ENCODE measurements around the gene CHD6.

CHD6 gene

DNA sequence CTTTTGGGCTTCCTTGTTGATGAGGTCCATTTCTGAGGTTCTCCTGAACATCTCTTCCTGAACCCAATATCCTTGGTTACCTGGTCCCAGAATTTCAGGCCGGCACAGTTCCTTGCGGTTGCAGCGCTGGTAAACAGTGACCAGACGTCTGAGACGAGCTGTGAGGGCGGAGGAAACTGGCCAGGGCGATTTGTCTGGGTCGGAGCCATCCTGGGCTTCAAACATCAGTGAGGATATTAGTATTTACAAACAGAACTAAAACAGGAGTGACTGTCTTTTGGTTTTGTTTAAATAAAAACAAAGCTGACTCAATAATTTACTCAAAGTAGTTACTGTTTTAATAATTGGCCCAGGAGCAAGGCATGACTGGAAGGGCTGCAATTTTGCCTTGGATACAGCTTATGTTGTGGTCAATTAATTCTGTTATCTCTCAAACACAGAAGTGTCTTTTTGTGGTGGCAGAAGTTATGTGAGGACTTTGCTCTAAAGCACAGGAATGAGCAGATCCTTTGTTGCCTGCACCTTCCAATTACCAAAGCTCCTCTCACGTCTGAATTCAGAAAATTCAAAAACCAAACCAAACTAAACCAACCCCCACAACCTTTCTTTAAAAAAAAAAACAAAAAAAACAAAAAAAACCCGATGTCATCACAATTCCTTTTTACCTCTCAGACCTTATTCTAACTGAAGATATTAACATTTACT, 192.8 kb downstream of the CHD6 start:
- no peak for DNase-seq
- Histone ChIP-seq H3K36me3 (replicated peaks) (peaks cover 29% of the 10 kb centered on the region), H3K4me3 (ENCODE audit: low read depth, low read length) (no peak overlapping the region), H3K27me3 (replicated peaks) (no peaks in the 10 kb centered on the region), H3K27ac (no peak overlapping the region)
- TF ChIP-seq, protein P1, sequence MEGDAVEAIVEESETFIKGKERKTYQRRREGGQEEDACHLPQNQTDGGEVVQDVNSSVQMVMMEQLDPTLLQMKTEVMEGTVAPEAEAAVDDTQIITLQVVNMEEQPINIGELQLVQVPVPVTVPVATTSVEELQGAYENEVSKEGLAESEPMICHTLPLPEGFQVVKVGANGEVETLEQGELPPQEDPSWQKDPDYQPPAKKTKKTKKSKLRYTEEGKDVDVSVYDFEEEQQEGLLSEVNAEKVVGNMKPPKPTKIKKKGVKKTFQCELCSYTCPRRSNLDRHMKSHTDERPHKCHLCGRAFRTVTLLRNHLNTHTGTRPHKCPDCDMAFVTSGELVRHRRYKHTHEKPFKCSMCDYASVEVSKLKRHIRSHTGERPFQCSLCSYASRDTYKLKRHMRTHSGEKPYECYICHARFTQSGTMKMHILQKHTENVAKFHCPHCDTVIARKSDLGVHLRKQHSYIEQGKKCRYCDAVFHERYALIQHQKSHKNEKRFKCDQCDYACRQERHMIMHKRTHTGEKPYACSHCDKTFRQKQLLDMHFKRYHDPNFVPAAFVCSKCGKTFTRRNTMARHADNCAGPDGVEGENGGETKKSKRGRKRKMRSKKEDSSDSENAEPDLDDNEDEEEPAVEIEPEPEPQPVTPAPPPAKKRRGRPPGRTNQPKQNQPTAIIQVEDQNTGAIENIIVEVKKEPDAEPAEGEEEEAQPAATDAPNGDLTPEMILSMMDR (IDR thresholded peaks at IDR 0.05; ENCODE audit: low read depth, low read length, missing control alignments), result no peak
- in situ Hi-C loops (cut with HindIII; ENCODE audit: low pct_ligation_motif_present, low sequenced_read_pairs), result no loop called here

DNA sequence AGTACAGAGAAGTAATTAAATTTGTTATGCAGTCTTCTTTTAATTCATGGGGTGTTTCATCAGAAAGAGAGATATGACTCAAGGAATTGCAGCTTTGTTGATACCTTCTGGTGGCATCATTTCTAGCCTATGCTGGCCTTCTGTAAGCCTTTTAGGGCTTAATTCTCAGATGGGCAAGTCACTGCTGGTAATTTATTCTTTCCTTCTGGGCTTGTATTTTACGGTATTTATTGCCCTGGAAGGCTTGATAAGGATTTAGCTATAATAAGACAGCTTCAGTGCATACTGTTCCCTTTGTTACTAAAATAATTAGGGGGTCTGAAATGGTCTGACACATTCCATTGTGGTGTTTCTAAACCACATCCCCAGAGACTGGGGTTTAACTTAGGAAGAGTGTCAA, 193.6 kb downstream of the CHD6 start:
- in situ Hi-C loops (cut with HindIII; ENCODE audit: low pct_ligation_motif_present, low sequenced_read_pairs), result no loop called here
- no peak for DNase-seq
- peaks cover 31% of the 10 kb centered on the region for H3K36me3 ChIP-seq (replicated peaks)
- TF ChIP-seq, protein P1 (IDR thresholded peaks at IDR 0.05; ENCODE audit: low read depth, low read length, missing control alignments), result no peak
- no peaks in the 10 kb centered on the region for H3K27me3 ChIP-seq (replicated peaks)
- no peak overlapping the region for H3K4me3 ChIP-seq (ENCODE audit: low read depth, low read length)
- H3K27ac ChIP-seq, result no peak overlapping the region

- no peak overlapping the region for H3K27ac ChIP-seq
- TF ChIP-seq, protein P1 (IDR thresholded peaks at IDR 0.05; ENCODE audit: low read depth, low read length, missing control alignments), result no peak
- H3K27me3 ChIP-seq (replicated peaks), result no peaks in the 10 kb centered on the region
- DNase-seq, result no peak
- peaks cover 33% of the 10 kb centered on the region for H3K36me3 ChIP-seq (replicated peaks)
- H3K4me3 ChIP-seq (ENCODE audit: low read depth, low read length), result no peak overlapping the region
- in situ Hi-C loops (cut with HindIII; ENCODE audit: low pct_ligation_motif_present, low sequenced_read_pairs), result no loop called here
Measured at GRCh38 chr20:41424011-41424410, 194.2 kb downstream of the CHD6 start.

DNA sequence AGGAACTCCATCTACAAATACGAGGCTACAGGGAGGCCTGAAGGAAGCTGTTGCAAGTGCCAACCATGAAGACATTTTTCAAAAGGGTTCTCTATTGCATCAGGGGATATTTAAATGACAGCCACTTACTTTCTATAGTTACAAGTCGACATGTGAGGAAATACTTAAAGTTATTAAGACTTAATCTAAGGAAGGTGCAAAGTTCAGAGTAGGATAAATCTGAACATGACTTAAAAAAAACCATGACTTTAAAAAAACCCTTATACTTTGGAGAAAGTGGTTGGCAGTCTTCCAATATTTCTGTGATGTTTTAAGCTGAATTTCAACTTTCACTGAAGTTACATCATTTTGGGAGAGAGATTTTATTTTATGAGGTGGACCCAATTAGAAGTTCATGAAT, 195.2 kb downstream of the CHD6 start:
- TF ChIP-seq, protein P1 (IDR thresholded peaks at IDR 0.05; ENCODE audit: low read depth, low read length, missing control alignments), result no peak
- H3K4me3 ChIP-seq (ENCODE audit: low read depth, low read length), result no peak overlapping the region
- H3K27ac ChIP-seq, result no peak overlapping the region
- in situ Hi-C loops (cut with HindIII; ENCODE audit: low pct_ligation_motif_present, low sequenced_read_pairs), result no loop called here
- H3K36me3 ChIP-seq (replicated peaks), result peaks cover 35% of the 10 kb centered on the region
- DNase-seq, result no peak
- H3K27me3 ChIP-seq (replicated peaks), result no peaks in the 10 kb centered on the region

GRCh38 chr20:41418739-41419293, 199.4 kb downstream of the CHD6 start:
- in situ Hi-C loops (cut with HindIII; ENCODE audit: low pct_ligation_motif_present, low sequenced_read_pairs), result no loop called here
- no peak for DNase-seq
- Histone ChIP-seq H3K36me3 (replicated peaks) (peaks cover 54% of the 10 kb centered on the region), H3K27ac (no peak overlapping the region), H3K4me3 (ENCODE audit: low read depth, low read length) (no peak overlapping the region), H3K27me3 (replicated peaks) (no peaks in the 10 kb centered on the region)
- TF ChIP-seq, protein P1 (IDR thresholded peaks at IDR 0.05; ENCODE audit: low read depth, low read length, missing control alignments), result no peak
